ENCODE results near the gene TMEM119. TPM values are rescaled to one million over a fixed set of nuclear protein-coding genes. Genes with fewer than 3 reads are reported as not detected.

TMEM119 gene
- total and polyA plus RNA-seq, 2 of the 13 experiments (the other 11 are each of a cell fraction or from before 2014, with no cell fraction given) = not detected

DNA sequence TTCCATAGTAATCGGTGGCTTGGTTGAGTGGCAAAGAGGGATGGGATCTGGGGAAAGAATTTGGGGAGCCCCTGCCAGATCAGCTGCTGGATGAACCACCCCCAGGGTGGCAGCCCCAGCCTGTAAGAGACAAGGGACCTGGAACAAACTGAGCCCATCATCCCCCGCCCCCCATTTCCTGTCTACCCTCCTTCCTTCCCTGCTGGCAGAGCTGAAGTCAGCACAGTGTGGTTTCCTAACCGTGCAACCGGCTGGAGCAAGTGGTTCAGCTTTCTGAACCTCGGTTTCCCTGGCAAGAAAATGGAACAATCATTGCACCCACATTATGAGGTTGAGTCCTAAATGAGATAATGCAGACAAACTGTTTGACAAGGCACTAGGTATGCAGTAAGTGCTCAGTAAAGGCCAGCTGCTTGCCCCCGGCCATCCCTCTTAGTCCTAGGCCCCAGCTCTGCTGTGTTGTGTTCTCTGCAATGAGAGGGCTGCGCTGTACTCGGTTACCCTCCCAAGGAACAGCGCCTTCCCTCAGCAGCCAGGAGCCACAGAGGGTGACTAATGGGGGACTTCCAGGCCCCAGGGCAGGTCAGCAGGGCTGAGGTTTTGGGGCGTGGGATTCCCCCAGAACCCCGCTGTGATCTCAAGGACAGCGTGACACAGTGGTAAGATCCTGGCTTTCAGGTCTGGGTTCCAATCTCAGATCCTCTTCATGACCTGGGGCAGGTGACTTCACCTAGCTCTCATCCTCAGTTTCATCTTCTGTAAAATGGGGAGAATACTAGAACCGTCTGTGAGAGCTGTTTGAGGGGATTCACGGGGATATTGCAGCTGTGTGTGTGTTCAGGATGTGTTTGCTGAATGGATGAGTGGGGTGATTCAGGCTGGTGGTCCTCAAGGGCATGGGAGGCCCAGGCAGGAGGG is 19.3 kb upstream of the TMEM119 start (continued):
- no peak for TF ChIP-seq THAP7 (CRISPR knock-in tag; IDR thresholded peaks at IDR 0.05)
- peak; percentile 71; the same call in 1 of the 2 replicates for TF ChIP-seq ZNF629 (CRISPR knock-in tag; conservative IDR thresholded peaks at IDR 0.05)
- no peak for TF ChIP-seq ZGPAT (CRISPR knock-in tag; IDR thresholded peaks at IDR 0.05)
- no peak for TF ChIP-seq ZNF607 (CRISPR knock-in tag; IDR thresholded peaks at IDR 0.05; ENCODE audit: borderline replicate concordance)

DNA sequence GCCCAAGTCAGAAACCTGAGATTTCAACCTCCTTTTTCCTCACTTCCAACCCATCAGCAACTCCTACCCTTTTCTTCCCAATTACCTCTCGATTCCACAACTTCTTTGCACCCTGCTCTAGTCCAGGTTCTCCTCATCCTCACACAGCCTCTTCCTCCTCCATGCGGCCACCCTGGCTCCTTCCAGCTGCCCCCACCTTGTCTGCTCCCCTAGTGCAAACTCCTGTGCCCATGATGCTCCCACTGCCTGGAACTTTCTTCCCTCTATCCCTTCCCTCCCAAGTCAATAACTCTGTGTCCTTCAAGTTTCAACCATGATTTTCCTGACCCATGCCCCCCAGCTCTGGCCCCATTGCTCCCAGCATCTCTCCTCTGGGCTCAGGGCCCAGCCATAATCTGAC is 18.5 kb upstream of the TMEM119 start:
- ATAC-seq (no peak), FAIRE-seq (no peak), DNase-seq (ENCODE audit: low spot score) (no peak)
- H2AFZ ChIP-seq (ENCODE audit: low read length) = no peak overlapping the region
- ChIA-PET POLR2A (no interaction called here), CTCF (ENCODE audit: low intra/inter-chr PET ratio, low total read pairs) (interaction anchor here (3.0 kb wide), 1 partner anchor 52 kb away, joined by 45 read pairs; the partner anchor contains the start of gene ISCU)
- H3K27me3 ChIP-seq (ENCODE audit: control insufficient read depth in 1 of 2, insufficient read depth in 2 of 2, low read length in 2 of 2) = peaks cover 0 to 4% of the 10 kb centered on the region in 2 experiments; a peak in 2 of 5 replicates
- H3K9ac ChIP-seq (ENCODE audit: insufficient read depth, low read depth, low read length) = no peak overlapping the region
- H3K4me2 ChIP-seq (ENCODE audit: low read depth, low read length) = no peak overlapping the region
- H3K4me1 ChIP-seq (ENCODE audit: insufficient read depth, low read length) = peaks cover 31% of the 10 kb centered on the region
- no peak overlapping the region for H3K4me3 ChIP-seq (replicated peaks in 1 of 3; ENCODE audit: insufficient read depth in 1 of 3, low read depth in 2 of 3, low read length in 3 of 3)
- no peaks in the 10 kb centered on the region for H3K79me2 ChIP-seq (ENCODE audit: insufficient read depth, low read length)
- H3K9me3 ChIP-seq (ENCODE audit: low read length) = no peaks in the 10 kb centered on the region
- H4K20me1 ChIP-seq (ENCODE audit: insufficient read depth, low read length) = no peaks in the 10 kb centered on the region
- in situ Hi-C loops (cut with HindIII; ENCODE audit: extremely low pct_ligation_motif_present, low pct_unique_long_range_greater_than_20kb) = loop anchor here (5.0 kb wide), 1 partner anchor 49 kb away; no protein-coding TSS in a partner anchor
- intact Hi-C loops (cut with micrococcal nuclease; ENCODE audit: unreplicated experiment) = no loop called here
- BruUV-seq (replicated peaks) = no TSS peak
- no peak overlapping the region for H3K27ac ChIP-seq (ENCODE audit: extremely low read length, insufficient read depth, low read length)
- WGBS (ENCODE audit: low lambda C conversion rate) = 23% methylated on average over 2 of the region's 2 CpGs
- H3K36me3 ChIP-seq (replicated peaks in 1 of 2; ENCODE audit: control insufficient read depth in 1 of 2, insufficient read depth in 2 of 2, low read length in 2 of 2) = no peaks in the 10 kb centered on the region
- TF ChIP-seq KAT7 (CRISPR knock-in tag; IDR thresholded peaks at IDR 0.05; ENCODE audit: borderline replicate concordance) (no peak), ZNF501 (CRISPR knock-in tag; IDR thresholded peaks at IDR 0.05) (no peak), TRIM22 (IDR thresholded peaks at IDR 0.05) (no peak), ATF4 (CRISPR knock-in tag; IDR thresholded peaks at IDR 0.05) (no peak), HNF4A (CRISPR knock-in tag; IDR thresholded peaks at IDR 0.05) (no peak), HOXA5 (CRISPR knock-in tag; IDR thresholded peaks at IDR 0.05) (no peak), ZBTB2 (CRISPR knock-in tag; IDR thresholded peaks at IDR 0.05; ENCODE audit: low read depth) (no peak), NR2F6 (IDR thresholded peaks at IDR 0.05) (no peak), NR2F6 (CRISPR knock-in tag; IDR thresholded peaks at IDR 0.05) (no peak), UBTF (CRISPR knock-in tag; IDR thresholded peaks at IDR 0.05) (no peak)
